ENCODE measurements around the gene KCTD13.

The KCTD13 gene

GRCh38 chr16:29862884-29863668 is 63.0 kb downstream of the KCTD13 start, which contains the start of gene CDIPT:
CDIPT (minus strand) TSS chr16:29863226; CDS start chr16:29862857, 369 bp downstream.
- TF ChIP-seq CTCF (IDR thresholded peaks at IDR 0.05; ENCODE audit: extremely low read depth, missing control alignments): peak; percentile 78
- DNase-seq (ENCODE audit: low spot score): peak; percentile 96

GRCh38 chr16:29862383-29862883 is 63.6 kb downstream of the KCTD13 start:
- no peak for DNase-seq (ENCODE audit: low spot score)
- TF ChIP-seq CTCF (IDR thresholded peaks at IDR 0.05; ENCODE audit: extremely low read depth, missing control alignments): peak; percentile 3

GRCh38 chr16:29860218-29860617 is 65.8 kb downstream of the KCTD13 start:
- no peak for TF ChIP-seq CTCF (IDR thresholded peaks at IDR 0.05; ENCODE audit: extremely low read depth, missing control alignments)
- DNase-seq (ENCODE audit: low spot score): no peak

GRCh38 chr16:29858974-29859373 is 67.1 kb downstream of the KCTD13 start:
- no peak for TF ChIP-seq CTCF (IDR thresholded peaks at IDR 0.05; ENCODE audit: extremely low read depth, missing control alignments)
- no peak for DNase-seq (ENCODE audit: low spot score)

GRCh38 chr16:29858149-29858849 is 67.7 kb downstream of the KCTD13 start:
- no peak for TF ChIP-seq CTCF (IDR thresholded peaks at IDR 0.05; ENCODE audit: extremely low read depth, missing control alignments)
- DNase-seq (ENCODE audit: low spot score): no peak

- no peak for DNase-seq (ENCODE audit: low spot score)
- TF ChIP-seq CTCF (IDR thresholded peaks at IDR 0.05; ENCODE audit: extremely low read depth, missing control alignments): no peak
Observed at GRCh38 chr16:29857133-29857760, 68.8 kb downstream of the KCTD13 start.
